A549 (cell line): Measurements from ENCODE around the gene NFASC. TPM values are rescaled to one million over a fixed set of nuclear protein-coding genes. Genes with fewer than 3 reads are reported as not detected.

Experiments
- ATAC-seq, 2 experiments: fragments of 200-7000 bp in 1 of 2; fragments of >200 bp in 1 of 2; cut with Nextera tagmentation in 1 of 2; cut with Tn5 transposase in 1 of 2; 3 replicates each; pipeline versions ENCODE4 v1.8.0 to v1.9.1; 2018 to 2020; ENCODE audit warnings: mild to moderate bottlenecking in 1 of 2, moderate library complexity in 1 of 2
- CTCF ChIA-PET: fragments of 300-600 bp; sonication (Branson Sonifier 250); formaldehyde crosslinking; extraction: SDS; loops from one replicate; lab custom pipeline; 2021; ENCODE audit warnings: antibody characterized with exemption, inconsistent platforms; lab: Yijun Ruan, JAX
- POLR2A ChIA-PET: fragments of 350-600 bp; formaldehyde crosslinking; extraction: SDS; loops from one replicate; lab custom pipeline; 2021; ENCODE audit warnings: antibody characterized with exemption, inconsistent platforms; lab: Yijun Ruan, JAX
- DNase-seq, 2 experiments: peaks; one replicate each; pipeline versions ENCODE4 v3.0.0 to v3.0.0-alpha.2; 2011 to 2016; ENCODE audit warnings: low read depth in 1 of 2, low spot score in 1 of 2
- FAIRE-seq: peaks from 2 replicates; lab custom pipeline; 2011; peaks lifted over from hg19 to GRCh38; lab: Jason Lieb, UNC
- H3K27ac ChIP-seq, 2 experiments: fragments of >200 bp; sonication (Bioruptor Twin); formaldehyde crosslinking; 3 replicates each; pipeline ENCODE4 v1.5.1; 2016 to 2017
- H3K4me1 ChIP-seq: fragments of >200 bp; sonication (Bioruptor Twin); formaldehyde crosslinking; 3 replicates; pipeline ENCODE4 v1.6.1; 2016
- H3K4me2 ChIP-seq: fragments of >200 bp; sonication (Bioruptor Twin); formaldehyde crosslinking; 3 replicates; pipeline ENCODE4 v1.6.1; 2016
- H3K4me3 ChIP-seq: fragments of >200 bp; sonication (Bioruptor Twin); formaldehyde crosslinking; 3 replicates; pipeline ENCODE4 v1.5.1; 2016
- H3K9me3 ChIP-seq: fragments of >200 bp; sonication (Bioruptor Twin); formaldehyde crosslinking; 3 replicates; pipeline ENCODE4 v1.6.1; 2016
- ATOH8 ChIP-seq: fragments of 250-450 bp; sonication (Bioruptor Pico); IDR thresholded peaks from 2 replicates; pipeline ENCODE4 v1.5.0; 2020; ENCODE audit warnings: low read depth, mild to moderate bottlenecking, moderate library complexity
- BHLHE40 ChIP-seq: IDR thresholded peaks from 2 replicates; pipeline ENCODE4 v1.6.1; 2012; ENCODE audit warnings: low read depth, low read length, inconsistent platforms
- CBX2 ChIP-seq: fragments of 200-600 bp; sonication (generic); IDR thresholded peaks from 2 replicates; pipeline ENCODE4 v1.6.1; 2016; ENCODE audit warnings: low read depth, mild to moderate bottlenecking, borderline replicate concordance
- CHD4 ChIP-seq: fragments of 200-600 bp; sonication (generic); IDR thresholded peaks from 2 replicates; pipeline ENCODE4 v1.6.1; 2016; ENCODE audit warnings: antibody characterized with exemption, mild to moderate bottlenecking, borderline replicate concordance
- EHMT2 ChIP-seq: fragments of 200-600 bp; sonication (generic); IDR thresholded peaks from 2 replicates; pipeline ENCODE4 v1.6.1; 2016; ENCODE audit warnings: antibody characterized with exemption, low read depth, mild to moderate bottlenecking, moderate library complexity
- ELK1 ChIP-seq: fragments of 150-350 bp; IDR thresholded peaks from 2 replicates; pipeline ENCODE4 v1.6.1; 2014; ENCODE audit warnings: low read depth, mild to moderate bottlenecking, low read length
- FOSL2 ChIP-seq, 2 experiments: fragments of 450-650 bp in 1 of 2; fragments of >200 bp in 1 of 2; sonication (Bioruptor Twin) in 1 of 2; formaldehyde crosslinking; IDR thresholded peaks; 2 replicates each; pipeline versions ENCODE4 v1.5.0 to v1.6.1; 2016 to 2020; ENCODE audit warnings: mild to moderate bottlenecking in 1 of 2, moderate library complexity in 1 of 2
- HOXB5 ChIP-seq: fragments of 250-450 bp; sonication (Bioruptor Pico); IDR thresholded peaks from 2 replicates; pipeline ENCODE4 v1.5.0; 2020; ENCODE audit warnings: mild to moderate bottlenecking, moderate library complexity
- MAFK ChIP-seq: fragments of 450-650 bp; IDR thresholded peaks from 2 replicates; pipeline ENCODE4 v1.6.1; 2014; ENCODE audit not compliant: partially characterized antibody
- MAZ ChIP-seq: fragments of 150-350 bp; IDR thresholded peaks from 2 replicates; pipeline ENCODE4 v1.6.1; 2014; ENCODE audit warnings: antibody characterized with exemption, low read depth, low read length, borderline replicate concordance
- RARB ChIP-seq: fragments of 250-450 bp; sonication (Bioruptor Pico); IDR thresholded peaks from 2 replicates; pipeline ENCODE4 v1.8.0; 2021; ENCODE audit warnings: mild to moderate bottlenecking, moderate library complexity
- REST ChIP-seq: fragments of 200-600 bp; sonication (generic); IDR thresholded peaks from 2 replicates; pipeline ENCODE4 v1.6.1; 2016; ENCODE audit warnings: antibody characterized with exemption, mild to moderate bottlenecking, moderate library complexity
- TFCP2L1 ChIP-seq: fragments of 250-450 bp; sonication (Bioruptor Pico); IDR thresholded peaks from 2 replicates; pipeline ENCODE4 v1.5.0; 2021; ENCODE audit warnings: mild to moderate bottlenecking
- ZFP36 ChIP-seq: fragments of 450-650 bp; IDR thresholded peaks from 2 replicates; pipeline ENCODE4 v1.6.1; 2014; ENCODE audit warnings: borderline replicate concordance; ENCODE audit not compliant: partially characterized antibody
- ZSCAN20 ChIP-seq: fragments of 250-450 bp; sonication (Bioruptor Pico); IDR thresholded peaks from 2 replicates; pipeline ENCODE4 v1.8.0; 2022; ENCODE audit warnings: mild to moderate bottlenecking, moderate library complexity
- WGBS: methylation state at CpG from one replicate; pipeline ENCODE4 v1.1.6; 2017; ENCODE audit errors: missing lambda C conversion rate; 5-methylcytosine and 5-hydroxymethylcytosine counted together
- polyA plus RNA-seq, 4 experiments: library from polyadenylated mRNA; depleted of rRNA in 3 of 4; stranded (reverse); fragments of >200 nt; fragmentation: RNase III in 1 of 4; extraction: RNeasy Plus Mini Kit Qiagen cat#74134 plus additional on column Dnase treatment in 1 of 4; gene quantifications; 2 replicates in 3 of 4; 3 replicates in 1 of 4; pipeline ENCODE4 v1.2.3, GENCODE V29; 2011 to 2017
- TF ChIP-seq, protein P1 (sequence below): IDR thresholded peaks from 2 replicates; pipeline ENCODE4 v1.6.1; 2012

The NFASC gene
- polyA plus RNA-seq, 2 of the 4 experiments (the other 2 are of a cell fraction): 0.27 to 0.39 TPM

GRCh38 chr1:204835737-204836136 is 34.9 kb upstream of the NFASC start (continued):
- TF ChIP-seq, protein P1, sequence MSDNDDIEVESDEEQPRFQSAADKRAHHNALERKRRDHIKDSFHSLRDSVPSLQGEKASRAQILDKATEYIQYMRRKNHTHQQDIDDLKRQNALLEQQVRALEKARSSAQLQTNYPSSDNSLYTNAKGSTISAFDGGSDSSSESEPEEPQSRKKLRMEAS: no peak
- TF ChIP-seq ELK1: no peak
- no peak for TF ChIP-seq FOSL2 (IDR thresholded peaks at IDR 0.05)
- TF ChIP-seq FOSL2 (CRISPR knock-in tag; IDR thresholded peaks at IDR 0.05): no peak
- no peak for TF ChIP-seq MAZ
- no peak for TF ChIP-seq BHLHE40

- Histone ChIP-seq H3K9me3 (no peaks in the 10 kb centered on the region), H3K4me2 (no peak overlapping the region), H3K4me1 (no peaks in the 10 kb centered on the region), H3K4me3 (no peak overlapping the region)
- POLR2A ChIA-PET: no interaction called here
- FAIRE-seq: no peak
- TF ChIP-seq MAFK (no peak), ATOH8 (CRISPR knock-in tag) (no peak), TFCP2L1 (CRISPR knock-in tag) (no peak), ZSCAN20 (CRISPR knock-in tag) (no peak), HOXB5 (CRISPR knock-in tag) (no peak), CBX2 (no peak), RARB (no peak), ELK1 (no peak), MAZ (no peak)
- TF ChIP-seq, all 56 proteins: peak for 0
- 0% methylated on average over 1 of the region's 1 CpG for WGBS
- CTCF ChIA-PET: interaction anchor here (0.6 to 2.6 kb wide), 7 partner anchors 8 to 271 kb away, joined by 3 to 8 read pairs (median 3); no protein-coding TSS in a partner anchor
- DNase-seq (no peak), ATAC-seq (no peak)
- no peak overlapping the region for H3K27ac ChIP-seq
Observed at GRCh38 chr1:204836856-204837255, 33.8 kb upstream of the NFASC start.

GRCh38 chr1:204837440-204838084 is 33.1 kb upstream of the NFASC start:
- Histone ChIP-seq H3K4me3 (no peak overlapping the region), H3K27ac (no peak overlapping the region), H3K4me1 (no peaks in the 10 kb centered on the region), H3K9me3 (no peaks in the 10 kb centered on the region), H3K4me2 (no peak overlapping the region)
- ATAC-seq (peak; percentile 72 to 81), FAIRE-seq (no peak), DNase-seq (peak; percentile 45 to 58)
- 10% methylated on average over 7 of the region's 7 CpGs for WGBS
- TF ChIP-seq EHMT2 (peak; percentile 82), REST (peak; percentile 97), ATOH8 (CRISPR knock-in tag) (no peak), CHD4 (no peak), ZFP36 (no peak)
- ChIA-PET CTCF (interaction anchor here (0.6 to 2.6 kb wide), 7 partner anchors 9 to 270 kb away, joined by 3 to 8 read pairs (median 3); no protein-coding TSS in a partner anchor), POLR2A (no interaction called here)
